Thoracic aorta (tissue), 2 donors: ENCODE results near the gene GPC3. TPM values are rescaled to one million over a fixed set of nuclear protein-coding genes. Genes with fewer than 3 reads are reported as not detected.

Source experiments
- ATAC-seq: fragments of 150-250 bp; one replicate; pipeline ENCODE4 v1.8.0; 2017; ENCODE audit warnings: low read depth; ENCODE audit not compliant: insufficient number of reproducible peaks, low FRiP score
- DNase-seq: peaks from one replicate; pipeline ENCODE4 v3.0.0-alpha.2; 2020; ENCODE audit warnings: low spot score
- H3K27ac ChIP-seq, 2 donors: fragments of 200-600 bp; sonication (generic); 1 replicate in 1 of 2; 2 replicates in 1 of 2; pipeline ENCODE4 v1.5.1; 2016; ENCODE audit warnings: mild to moderate bottlenecking in 2 of 2, moderate library complexity in 2 of 2
- H3K27me3 ChIP-seq: fragments of 200-600 bp; sonication (generic); replicated peaks from 2 replicates; pipeline ENCODE4 v1.6.0; 2016; ENCODE audit warnings: mild to moderate bottlenecking; ENCODE audit not compliant: insufficient read depth
- H3K36me3 ChIP-seq: fragments of 200-600 bp; sonication (generic); one replicate; pipeline ENCODE4 v1.5.1; 2016
- H3K4me1 ChIP-seq, 2 donors: fragments of 200-600 bp; sonication (generic); 1 replicate in 1 of 2; 2 replicates in 1 of 2; pipeline versions ENCODE4 v1.5.1 to v1.6.0; 2016; ENCODE audit warnings: low read depth in 2 of 2, mild to moderate bottlenecking in 1 of 2; ENCODE audit not compliant: control insufficient read depth in 1 of 2
- H3K4me3 ChIP-seq: fragments of 200-600 bp; sonication (generic); 2 replicates; pipeline ENCODE4 v1.5.1; 2016; ENCODE audit warnings: mild to moderate bottlenecking
- H3K9me3 ChIP-seq: fragments of 200-600 bp; sonication (generic); 2 replicates; pipeline ENCODE4 v1.5.1; 2016
- CTCF ChIP-seq: fragments of 200-600 bp; sonication (generic); IDR thresholded peaks from one replicate; pipeline ENCODE4 v1.5.1; 2019; ENCODE audit warnings: antibody characterized with exemption
- total RNA-seq, 2 donors: library from RNA; depleted of rRNA; stranded (reverse); fragments of >200 nt; gene quantifications; one replicate each; pipeline versions ENCODE4 v1.1.0 to v1.2.3, GENCODE V29; 2016

The GPC3 gene
- total RNA-seq, 2 donors from 2014 or later, result 2.6 to 5.6 TPM

DNA sequence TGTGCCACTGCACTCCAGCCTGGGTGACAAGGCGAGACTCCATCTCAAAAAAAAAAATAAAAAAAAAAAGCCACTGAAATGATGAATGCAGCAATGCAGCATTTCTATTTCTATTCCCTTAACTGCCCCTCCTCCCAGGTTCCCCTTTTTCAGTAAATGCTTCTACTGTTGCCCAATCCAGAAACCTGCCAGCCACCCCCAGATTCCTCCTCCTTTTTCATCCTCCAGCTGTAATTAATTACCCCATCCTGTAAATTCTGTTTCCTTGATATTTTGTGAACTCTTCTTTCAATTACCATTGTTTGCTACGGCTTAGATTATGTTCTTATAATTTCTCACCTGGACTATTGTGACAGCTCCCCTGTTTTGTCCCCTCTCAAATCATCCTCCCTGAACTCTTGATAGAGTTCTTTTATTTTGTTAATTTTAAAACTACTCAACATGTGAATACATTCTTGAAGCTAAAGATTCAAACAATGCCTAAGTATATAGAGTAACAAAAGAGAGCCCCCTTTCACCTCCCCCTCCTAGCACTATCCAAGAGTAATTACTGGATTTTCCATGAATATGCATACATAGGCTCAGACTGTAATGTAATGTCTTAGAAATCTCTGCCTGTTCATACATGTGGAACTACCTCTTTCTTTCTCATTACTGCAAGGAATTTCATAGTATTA is 429.5 kb downstream of the GPC3 start:
- no peak for DNase-seq
- TF ChIP-seq CTCF, result no peak
- no peaks in the 10 kb centered on the region for H3K36me3 ChIP-seq
- no peak overlapping the region for H3K27ac ChIP-seq
- ATAC-seq, result no peak
- H3K27me3 ChIP-seq, result no peaks in the 10 kb centered on the region
- no peak overlapping the region for H3K4me3 ChIP-seq
- H3K4me1 ChIP-seq, result no peaks in the 10 kb centered on the region
- H3K9me3 ChIP-seq, result no peaks in the 10 kb centered on the region

DNA sequence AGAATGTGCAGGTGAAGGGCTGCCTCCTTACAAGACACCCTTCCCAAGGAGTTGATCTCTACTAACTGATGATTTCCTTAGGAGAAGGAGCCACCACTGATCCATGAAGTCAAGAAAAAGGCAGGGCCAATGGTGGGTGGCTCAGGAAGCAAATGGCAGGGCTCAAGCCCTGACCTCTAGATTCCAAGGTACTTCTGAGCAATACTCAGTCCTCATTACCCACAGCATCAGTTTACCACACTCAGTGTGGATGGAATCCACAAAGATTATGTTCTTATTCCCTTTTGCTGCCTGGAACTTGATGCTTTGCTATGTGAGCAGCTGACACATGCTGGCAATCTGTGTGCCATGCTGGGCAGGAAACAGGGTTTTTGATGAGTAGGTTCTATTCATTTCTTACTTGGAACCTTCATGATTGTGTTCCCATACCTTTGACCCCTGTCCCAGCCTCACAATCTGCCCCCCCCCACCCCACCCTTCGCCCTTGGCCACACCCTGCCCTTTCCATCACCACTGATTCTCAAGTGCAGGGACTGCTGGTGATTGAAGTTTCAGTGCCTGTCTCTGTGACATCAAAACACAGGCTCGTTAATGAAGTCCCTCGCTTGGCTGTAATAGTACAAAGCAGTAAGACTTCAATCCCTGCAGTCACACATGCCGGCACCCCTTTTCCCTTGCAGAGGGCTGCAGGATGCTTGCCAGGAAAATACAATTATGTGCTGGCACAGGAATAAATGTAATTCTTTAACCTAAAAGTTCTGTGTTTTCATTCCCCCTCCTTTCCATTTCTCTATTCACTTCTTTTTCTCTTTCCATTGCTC is 434.5 kb downstream of the GPC3 start:
- Histone ChIP-seq H3K27ac (no peak overlapping the region), H3K4me3 (no peak overlapping the region), H3K9me3 (no peaks in the 10 kb centered on the region), H3K36me3 (no peaks in the 10 kb centered on the region), H3K4me1 (no peaks in the 10 kb centered on the region), H3K27me3 (no peaks in the 10 kb centered on the region)
- DNase-seq (no peak), ATAC-seq (no peak)
- no peak for TF ChIP-seq CTCF

- no peaks in the 10 kb centered on the region for H3K9me3 ChIP-seq
- H3K4me1 ChIP-seq, result no peaks in the 10 kb centered on the region
- TF ChIP-seq CTCF, result no peak
- no peak overlapping the region for H3K4me3 ChIP-seq
- ATAC-seq (no peak), DNase-seq (no peak)
- H3K36me3 ChIP-seq, result no peaks in the 10 kb centered on the region
- no peak overlapping the region for H3K27ac ChIP-seq
- no peaks in the 10 kb centered on the region for H3K27me3 ChIP-seq
These were observed 436.0 kb downstream of the GPC3 start for GRCh38 chrX:133549295-133549933.

DNA sequence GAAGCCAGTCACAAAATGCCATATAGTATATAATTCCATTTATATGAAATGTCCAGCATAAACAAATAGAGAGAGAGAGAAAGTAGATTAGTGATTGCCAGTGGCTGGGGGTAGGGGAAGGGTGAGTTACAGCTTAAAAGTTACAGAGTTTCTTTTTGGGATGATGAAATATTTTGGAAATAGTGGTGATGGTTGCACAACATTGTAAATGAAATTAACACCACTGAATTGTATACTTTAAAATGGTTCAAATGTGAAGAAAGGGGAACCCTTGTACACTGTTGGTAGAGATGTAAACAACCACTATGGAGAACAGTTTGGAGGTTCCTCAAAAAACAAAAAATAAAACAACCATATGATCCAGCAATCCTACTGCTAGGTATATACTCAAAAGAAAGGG is 439.0 kb downstream of the GPC3 start:
- H3K27ac ChIP-seq, result no peak overlapping the region
- H3K4me3 ChIP-seq, result no peak overlapping the region
- H3K36me3 ChIP-seq, result no peaks in the 10 kb centered on the region
- no peaks in the 10 kb centered on the region for H3K4me1 ChIP-seq
- no peaks in the 10 kb centered on the region for H3K27me3 ChIP-seq
- ATAC-seq, result no peak
- TF ChIP-seq CTCF, result no peak
- no peak for DNase-seq
- H3K9me3 ChIP-seq, result no peaks in the 10 kb centered on the region

DNA sequence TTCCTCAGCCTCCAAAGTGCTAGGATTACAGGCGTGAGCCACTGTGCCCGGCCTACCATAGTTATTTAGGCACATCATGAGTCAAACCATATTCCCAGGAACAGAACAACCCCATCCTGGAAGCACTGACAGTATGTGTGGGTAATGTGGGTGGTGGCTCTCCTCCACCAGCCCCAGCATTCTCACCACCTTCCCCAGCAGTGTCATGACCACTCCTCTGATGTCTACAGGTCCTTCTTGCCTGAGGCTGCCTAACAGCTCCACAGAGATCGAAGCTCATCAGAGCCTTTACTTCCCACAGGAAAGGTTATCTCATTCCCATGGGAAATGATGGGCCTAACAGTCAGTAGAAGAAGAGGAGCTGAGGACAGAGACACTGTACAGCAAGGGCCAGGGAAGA is 440.6 kb downstream of the GPC3 start:
- ATAC-seq, result no peak

More for the DNA sequence above, 440.6 kb downstream of the GPC3 start:
- H3K4me1 ChIP-seq, result no peaks in the 10 kb centered on the region
- DNase-seq, result no peak
- H3K4me3 ChIP-seq, result no peak overlapping the region
- H3K9me3 ChIP-seq, result no peaks in the 10 kb centered on the region
- TF ChIP-seq CTCF, result no peak
- H3K27me3 ChIP-seq, result no peaks in the 10 kb centered on the region
- no peaks in the 10 kb centered on the region for H3K36me3 ChIP-seq
- peak overlapping the region in 1 of 2 donors; percentile 15 for H3K27ac ChIP-seq
